NCI-H2081 (cell line): ENCODE data around the gene NFYC.
"Not testable (repeated sequence)": the region's sequence is repeated elsewhere in the genome, so short reads cannot be mapped to it uniquely, and the experiment has no call there.

Source experiments
- DNase-seq, 2 experiments: peaks; one replicate each; lab custom pipeline; 2025; lab: John Stamatoyannopoulos, UW

NFYC gene

GRCh38 chr1:40706626-40707025 lies 15.1 kb downstream of the NFYC start:
- no peak for DNase-seq

GRCh38 chr1:40708750-40709099 lies 17.2 kb downstream of the NFYC start:
- peak; percentile 76 to 94 for DNase-seq

- peak; percentile 91 to 99 for DNase-seq
Observed at GRCh38 chr1:40709100-40709801, 17.7 kb downstream of the NFYC start.

GRCh38 chr1:40709802-40710278 lies 18.3 kb downstream of the NFYC start:
- no peak for DNase-seq

- DNase-seq, result no peak
Observed at GRCh38 chr1:40710581-40711315, 19.2 kb downstream of the NFYC start.

- no peak for DNase-seq
Observed at GRCh38 chr1:40711465-40712404, 20.2 kb downstream of the NFYC start.

GRCh38 chr1:40712405-40712944 lies 21.0 kb downstream of the NFYC start:
- peak; percentile 60 to 85 for DNase-seq

GRCh38 chr1:40712997-40713396 lies 21.5 kb downstream of the NFYC start:
- no peak for DNase-seq

- DNase-seq, result no peak
Observed at GRCh38 chr1:40715491-40716059, 24.1 kb downstream of the NFYC start.

- no peak for DNase-seq
Observed at GRCh38 chr1:40717065-40717464, 25.6 kb downstream of the NFYC start.

GRCh38 chr1:40717955-40718354 lies 26.5 kb downstream of the NFYC start:
- no peak for DNase-seq

- DNase-seq, result no peak
Observed at GRCh38 chr1:40720493-40720892, 29.0 kb downstream of the NFYC start.

GRCh38 chr1:40722622-40723021 lies 31.1 kb downstream of the NFYC start:
- DNase-seq, result no peak

GRCh38 chr1:40723196-40723955 lies 31.9 kb downstream of the NFYC start:
- no peak for DNase-seq

- DNase-seq, result not testable (repeated sequence)
Observed at GRCh38 chr1:40727662-40728061, 36.2 kb downstream of the NFYC start.

- not testable (repeated sequence) for DNase-seq
Observed at GRCh38 chr1:40729316-40729862, 37.9 kb downstream of the NFYC start.

GRCh38 chr1:40732756-40733301 lies 41.3 kb downstream of the NFYC start:
- DNase-seq, result no peak

- DNase-seq, result no peak
Observed at GRCh38 chr1:40734882-40735628, 43.6 kb downstream of the NFYC start.

GRCh38 chr1:40736085-40736531 lies 44.6 kb downstream of the NFYC start:
- no peak for DNase-seq

GRCh38 chr1:40738831-40739230 lies 47.3 kb downstream of the NFYC start:
- DNase-seq, result no peak
